PC-9 (cell line): ENCODE measurements around the gene KIF5A. TPM values are rescaled to one million over a fixed set of nuclear protein-coding genes. Genes with fewer than 3 reads are reported as not detected.
A peak's percentile ranks its signal among the peaks of the same experiment; 100 is the strongest.

Experiments
- BruUV-seq: library from RNA; stranded (reverse); fragments of 400-500 nt; replicated peaks from 2 replicates; lab custom pipeline; 2021; lab: Mats Ljungman, UMichigan
- CTCF ChIA-PET: fragments of 300-600 bp; sonication (Branson Sonifier 250); formaldehyde crosslinking; loops from one replicate; lab custom pipeline; 2022; ENCODE audit warnings: antibody characterized with exemption; lab: Charles Lee
- POLR2A ChIA-PET: fragments of 300-600 bp; sonication (Branson Sonifier 250); formaldehyde crosslinking; loops from one replicate; lab custom pipeline; 2022; ENCODE audit warnings: antibody characterized with exemption; ENCODE audit not compliant: unreplicated experiment; lab: Charles Lee
- DNase-seq, 2 experiments: peaks; one replicate each; pipeline versions ENCODE4 v3.0.0 to v3.0.0-alpha.2; 2015 to 2022; ENCODE audit warnings: mixed read lengths in 1 of 2
- H2AFZ ChIP-seq: fragments of 200-600 bp; sonication (generic); 2 replicates; pipeline ENCODE4 v1.8.1; 2017; ENCODE audit warnings: antibody characterized with exemption
- H3F3A ChIP-seq: fragments of 200-600 bp; sonication (generic); 2 replicates; pipeline ENCODE4 v1.8.1; 2017; ENCODE audit warnings: antibody characterized with exemption, mild to moderate bottlenecking, low read depth; ENCODE audit not compliant: insufficient read depth
- H3K27ac ChIP-seq: fragments of 200-600 bp; sonication (generic); 2 replicates; pipeline ENCODE4 v1.6.1; 2016; ENCODE audit warnings: mixed run types
- H3K27me3 ChIP-seq: fragments of 200-600 bp; sonication (generic); 2 replicates; pipeline ENCODE4 v1.6.1; 2016; ENCODE audit warnings: low read depth, mixed run types; ENCODE audit not compliant: insufficient read depth
- H3K36me3 ChIP-seq: fragments of 200-600 bp; sonication (generic); 2 replicates; pipeline ENCODE4 v1.6.1; 2016; ENCODE audit warnings: low read depth, mixed run types
- H3K4me1 ChIP-seq: fragments of 200-600 bp; sonication (generic); replicated peaks from 2 replicates; pipeline ENCODE4 v1.6.1; 2016; ENCODE audit warnings: mixed run types; ENCODE audit not compliant: insufficient read depth
- H3K4me2 ChIP-seq: fragments of 200-600 bp; sonication (generic); 2 replicates; pipeline ENCODE4 v1.6.1; 2017; ENCODE audit warnings: mixed run types
- H3K4me3 ChIP-seq: fragments of 200-600 bp; sonication (generic); 2 replicates; pipeline ENCODE4 v1.6.1; 2016; ENCODE audit warnings: mixed run types
- H3K79me2 ChIP-seq: fragments of 200-600 bp; sonication (generic); 2 replicates; pipeline ENCODE4 v1.6.1; 2017; ENCODE audit warnings: low read depth, mixed run types
- H3K9me2 ChIP-seq: fragments of 200-600 bp; sonication (generic); 2 replicates; pipeline ENCODE4 v1.8.1; 2017; ENCODE audit warnings: mild to moderate bottlenecking; ENCODE audit not compliant: insufficient read depth
- H3K9me3 ChIP-seq: fragments of 200-600 bp; sonication (generic); 2 replicates; pipeline ENCODE4 v1.8.1; 2016; ENCODE audit warnings: low read depth; ENCODE audit not compliant: insufficient read depth
- H4K20me1 ChIP-seq: fragments of 200-600 bp; sonication (generic); 2 replicates; pipeline ENCODE4 v1.8.1; 2017; ENCODE audit not compliant: insufficient read depth
- CTCF ChIP-seq: fragments of 200-600 bp; sonication (generic); conservative IDR thresholded peaks from 2 replicates; pipeline ENCODE4 v1.6.1; 2017; ENCODE audit warnings: mixed run types, antibody characterized with exemption, mild to moderate bottlenecking, moderate library complexity
- EZH2 ChIP-seq: fragments of 200-600 bp; sonication (generic); IDR thresholded peaks from 2 replicates; pipeline ENCODE4 v1.8.0; 2017; ENCODE audit warnings: antibody characterized with exemption, low read depth
- intact Hi-C: fragments of 100-400 bp; cut with micrococcal nuclease; formaldehyde crosslinking; loops from one replicate; pipeline ENCODE4 v1.10.0; 2022; ENCODE audit not compliant: unreplicated experiment
- total RNA-seq: library from RNA; stranded (reverse); gene quantifications from 2 replicates; pipeline ENCODE4 v1.2.3, GENCODE V29; 2021

Gene KIF5A
- total RNA-seq, 1 experiment from 2014 or later, result 0.07 TPM

- H3K9me2 ChIP-seq, result no peaks in the 10 kb centered on the region
- CTCF ChIA-PET, result interaction anchor here (0.7 kb wide), 1 partner anchor 316 kb away, joined by 3 read pairs; no protein-coding TSS in a partner anchor
- no TSS peak for BruUV-seq
Observed at GRCh38 chr12:57592551-57593165, 42.8 kb downstream of the KIF5A start.

GRCh38 chr12:57593187-57593586 lies 43.3 kb downstream of the KIF5A start:
- Histone ChIP-seq H3K4me1 (peaks cover 15% of the 10 kb centered on the region), H4K20me1 (no peaks in the 10 kb centered on the region), H3K36me3 (peaks cover 18% of the 10 kb centered on the region), H3F3A (no peaks in the 10 kb centered on the region), H3K79me2 (peaks cover 23% of the 10 kb centered on the region), H3K4me3 (no peak overlapping the region), H2AFZ (no peak overlapping the region), H3K9me2 (no peaks in the 10 kb centered on the region), H3K27me3 (peaks cover 3% of the 10 kb centered on the region; the same call in 1 of the 2 replicates), H3K27ac (no peak overlapping the region), H3K4me2 (peak overlapping the region; percentile 95), H3K9me3 (no peaks in the 10 kb centered on the region)
- TF ChIP-seq CTCF, result no peak
- no peak for TF ChIP-seq EZH2
- no peak for DNase-seq
- intact Hi-C loops, result loop anchor here (10.0 kb wide), 1 partner anchor 132 kb away; no protein-coding TSS in a partner anchor
- CTCF ChIA-PET, result interaction anchor here (0.6 to 0.7 kb wide), 2 partner anchors 199 to 317 kb away, joined by 3 to 6 read pairs; no protein-coding TSS in a partner anchor
- POLR2A ChIA-PET, result interaction anchor here (0.6 kb wide), 1 partner anchor 466 kb away, joined by 6 read pairs; no protein-coding TSS in a partner anchor
- no TSS peak for BruUV-seq

More at GRCh38 chr12:57592551-57593165, 42.8 kb downstream of the KIF5A start:
- POLR2A ChIA-PET, result no interaction called here
- Histone ChIP-seq H3F3A (no peaks in the 10 kb centered on the region), H3K9me3 (no peaks in the 10 kb centered on the region), H3K79me2 (peaks cover 23% of the 10 kb centered on the region), H4K20me1 (no peaks in the 10 kb centered on the region), H3K4me1 (peaks cover 15% of the 10 kb centered on the region), H3K27ac (no peak overlapping the region), H3K27me3 (peaks cover 8% of the 10 kb centered on the region; the same call in 1 of the 2 replicates), H3K4me3 (peak overlapping the region; percentile 97; the same call in 1 of the 2 replicates), H3K36me3 (peaks cover 18% of the 10 kb centered on the region), H3K4me2 (peak overlapping the region; percentile 95), H2AFZ (no peak overlapping the region)
- intact Hi-C loops, result loop anchor here (10.0 kb wide), 1 partner anchor 132 kb away; no protein-coding TSS in a partner anchor
- DNase-seq, result no peak
- TF ChIP-seq EZH2, result no peak
- no peak for TF ChIP-seq CTCF

GRCh38 chr12:57600395-57600794 lies 50.6 kb downstream of the KIF5A start:
- ChIA-PET CTCF (no interaction called here), POLR2A (no interaction called here)
- Histone ChIP-seq H3K27ac (no peak overlapping the region), H3K79me2 (no peaks in the 10 kb centered on the region), H3K4me3 (no peak overlapping the region), H3K4me2 (no peak overlapping the region), H3F3A (peaks cover 8% of the 10 kb centered on the region; the same call in 1 of the 2 replicates), H3K4me1 (no peaks in the 10 kb centered on the region), H3K9me2 (no peaks in the 10 kb centered on the region), H2AFZ (no peak overlapping the region), H3K36me3 (peaks cover 13% of the 10 kb centered on the region; the same call in 1 of the 2 replicates), H4K20me1 (no peaks in the 10 kb centered on the region), H3K27me3 (peaks cover 3% of the 10 kb centered on the region; the same call in 1 of the 2 replicates), H3K9me3 (no peaks in the 10 kb centered on the region)
- BruUV-seq, result no TSS peak
- TF ChIP-seq CTCF (no peak), EZH2 (no peak)
- no peak for DNase-seq
- intact Hi-C loops, result no loop called here
